HFF-Myc (cell line): Measurements from ENCODE around the gene APOC4.

Experiments
- DNase-seq: peaks from one replicate; pipeline ENCODE4 v3.0.0-alpha.2; 2011; ENCODE audit warnings: low read depth; ENCODE audit errors: extremely low read depth
- H3K4me3 ChIP-seq: replicated peaks from 2 replicates; pipeline ENCODE4 v1.5.1; 2011; ENCODE audit warnings: low read depth, mild to moderate bottlenecking, control low read depth, low read length
- CTCF ChIP-seq: IDR thresholded peaks from 2 replicates; pipeline ENCODE4 v1.5.1; 2012; ENCODE audit warnings: mild to moderate bottlenecking, low read depth, low read length, control low read depth; ENCODE audit errors: missing control alignments

The APOC4 gene

GRCh38 chr19:44900328-44901244 is 41.5 kb upstream of the APOC4 start:
- TF ChIP-seq CTCF, result no peak
- no peak overlapping the region for H3K4me3 ChIP-seq
- DNase-seq, result no peak

GRCh38 chr19:44903216-44903601 is 38.8 kb upstream of the APOC4 start:
- H3K4me3 ChIP-seq, result no peak overlapping the region
- TF ChIP-seq CTCF, result no peak
- no peak for DNase-seq

GRCh38 chr19:44903602-44904425 is 38.2 kb upstream of the APOC4 start:
- peak; percentile 99 for TF ChIP-seq CTCF
- no peak for DNase-seq
- H3K4me3 ChIP-seq, result no peak overlapping the region

- peak; percentile 36 for TF ChIP-seq CTCF
- H3K4me3 ChIP-seq, result no peak overlapping the region
- no peak for DNase-seq
Measured at GRCh38 chr19:44904426-44904994, 37.5 kb upstream of the APOC4 start.

GRCh38 chr19:44905437-44906160 is 36.4 kb upstream of the APOC4 start, which contains the start of gene APOE:
Gene APOE, plus strand, starts transcription at chr19:44905796. Its CDS starts 829 bp downstream, at chr19:44906625.
- no peak for TF ChIP-seq CTCF
- no peak for DNase-seq
- no peak within 1 kb of the TSS for H3K4me3 ChIP-seq

- H3K4me3 ChIP-seq, result no peak overlapping the region
- DNase-seq, result no peak
- no peak for TF ChIP-seq CTCF
Measured at GRCh38 chr19:44907613-44908012, 34.4 kb upstream of the APOC4 start.
